HG03135 (cell line): ENCODE data around the gene LGI2.
"Not testable (repeated sequence)": the region's sequence is repeated elsewhere in the genome, so short reads cannot be mapped to it uniquely, and the experiment has no call there.

Source experiments
- ATAC-seq: cut with Tn5 transposase; IDR thresholded peaks from one replicate; pipeline ENCODE4 v1.9.1; 2021; ENCODE audit warnings: mild to moderate bottlenecking, moderate library complexity; ENCODE audit not compliant: unreplicated experiment

The LGI2 gene

GRCh38 chr4:25051534-25051933, 20.8 kb upstream of the LGI2 start:
- ATAC-seq: no peak

GRCh38 chr4:25050370-25051078, 19.8 kb upstream of the LGI2 start:
- no peak for ATAC-seq

GRCh38 chr4:25043548-25043947, 12.8 kb upstream of the LGI2 start:
- ATAC-seq: no peak

- no peak for ATAC-seq
These were observed 2.8 kb upstream of the LGI2 start for GRCh38 chr4:25033526-25033925.

- ATAC-seq: no peak
These were observed 1.4 kb upstream of the LGI2 start for GRCh38 chr4:25032126-25032525.

- no peak for ATAC-seq
These were observed 403 bp upstream of the LGI2 start for GRCh38 chr4:25031077-25031621.

- ATAC-seq: no peak
These were observed 1.1 kb downstream of the LGI2 start for GRCh38 chr4:25029479-25030276.

GRCh38 chr4:25028851-25029250, 1.9 kb downstream of the LGI2 start:
- ATAC-seq: no peak

- ATAC-seq: no peak
These were observed 8.0 kb downstream of the LGI2 start for GRCh38 chr4:25022766-25023165.

- ATAC-seq: no peak
These were observed 9.5 kb downstream of the LGI2 start for GRCh38 chr4:25021216-25021615.

- no peak for ATAC-seq
These were observed 10.5 kb downstream of the LGI2 start for GRCh38 chr4:25020236-25020635.

- no peak for ATAC-seq
These were observed 11.2 kb downstream of the LGI2 start for GRCh38 chr4:25019501-25019900.

GRCh38 chr4:25015012-25015411, 15.7 kb downstream of the LGI2 start:
- no peak for ATAC-seq

- not testable (repeated sequence) for ATAC-seq
These were observed 16.1 kb downstream of the LGI2 start for GRCh38 chr4:25014662-25014983.

- ATAC-seq: no peak
These were observed 16.7 kb downstream of the LGI2 start for GRCh38 chr4:25013756-25014661.

- ATAC-seq: no peak
These were observed 18.1 kb downstream of the LGI2 start for GRCh38 chr4:25012655-25013054.

- no peak for ATAC-seq
These were observed 19.4 kb downstream of the LGI2 start for GRCh38 chr4:25011135-25011866.

GRCh38 chr4:25007598-25007997, 23.1 kb downstream of the LGI2 start:
- no peak for ATAC-seq

GRCh38 chr4:25002681-25003080, 28.1 kb downstream of the LGI2 start:
- no peak for ATAC-seq

GRCh38 chr4:25001509-25001908, 29.2 kb downstream of the LGI2 start:
- no peak for ATAC-seq

GRCh38 chr4:25000639-25001038, 30.1 kb downstream of the LGI2 start:
- no peak for ATAC-seq
